GM18870 (cell line): ENCODE data around the gene NOPCHAP1.
"Not testable (repeated sequence)": the region's sequence is repeated elsewhere in the genome, so short reads cannot be mapped to it uniquely, and the experiment has no call there.

ENCODE experiments used
- ATAC-seq: cut with Tn5 transposase; IDR thresholded peaks from one replicate; pipeline ENCODE4 v1.9.1; 2021; ENCODE audit warnings: moderate library complexity; ENCODE audit not compliant: unreplicated experiment

NOPCHAP1 gene

DNA sequence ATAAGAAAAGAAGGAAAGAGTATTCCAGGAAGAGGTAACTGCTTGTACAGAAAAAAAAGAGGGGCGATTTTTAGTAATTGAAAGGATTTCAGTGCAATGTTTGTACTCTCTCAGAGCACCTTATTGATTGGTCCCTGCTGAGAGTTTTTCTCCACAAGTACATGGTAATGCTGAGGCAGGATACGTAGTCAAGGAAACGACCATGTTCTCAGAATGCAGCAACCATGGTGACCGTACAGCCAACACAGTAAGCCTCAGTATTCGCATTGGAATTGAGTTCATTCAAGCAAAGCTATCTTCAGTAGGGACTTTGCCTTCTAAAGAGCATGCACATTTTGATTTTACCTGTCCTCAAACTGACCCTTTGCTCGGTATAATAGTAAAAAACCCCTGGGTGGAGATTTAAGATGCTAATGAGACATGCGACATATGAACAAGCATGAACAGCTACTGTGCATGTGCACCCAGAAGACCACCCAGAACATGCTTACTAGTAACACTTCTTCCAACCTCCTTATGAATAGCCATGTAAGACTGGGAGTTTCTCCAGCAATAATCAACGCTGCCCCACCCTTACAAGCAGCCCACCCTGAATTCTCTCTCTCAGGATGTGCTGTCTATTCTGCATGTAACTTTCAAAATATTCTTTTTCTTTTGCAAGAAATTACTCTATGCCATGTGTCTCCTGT lies 21.8 kb upstream of the NOPCHAP1 start:
- no peak for ATAC-seq

DNA sequence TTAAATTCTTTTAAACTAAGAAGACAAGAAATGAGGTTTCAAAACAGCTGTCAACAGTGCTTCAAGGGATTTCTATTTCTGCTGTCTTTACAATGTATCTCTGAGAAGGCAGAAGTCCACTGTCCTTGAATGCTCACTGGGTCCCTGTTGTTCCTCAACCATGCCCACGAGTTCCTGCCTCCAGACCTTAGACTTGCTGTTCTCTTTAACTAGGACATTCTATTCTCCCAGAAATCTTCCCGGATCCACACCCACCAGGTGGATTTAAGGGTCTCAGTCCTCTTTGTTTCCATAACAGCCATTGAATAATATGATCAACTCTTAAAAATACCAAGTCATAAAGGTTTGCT lies 21.3 kb upstream of the NOPCHAP1 start:
- ATAC-seq: no peak

DNA sequence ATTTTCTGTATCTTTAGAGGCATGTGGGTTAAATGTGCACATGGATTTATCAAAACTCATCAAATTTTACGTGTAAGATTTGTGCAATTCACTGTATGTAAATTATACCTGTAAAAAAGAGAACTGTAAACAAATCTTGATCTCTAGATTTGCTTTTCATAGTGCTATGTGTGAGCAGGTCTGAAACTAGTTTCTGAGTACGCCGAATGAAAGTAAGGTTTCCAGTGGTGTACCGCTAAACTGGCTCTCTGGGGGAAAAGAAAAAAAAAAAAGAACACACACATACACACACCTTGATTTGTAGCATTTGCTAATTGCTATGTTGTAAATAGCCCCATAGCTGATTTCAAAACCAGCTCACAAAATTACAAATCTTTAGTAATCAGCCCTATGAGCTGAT lies 19.4 kb upstream of the NOPCHAP1 start:
- ATAC-seq: peak; percentile 87

DNA sequence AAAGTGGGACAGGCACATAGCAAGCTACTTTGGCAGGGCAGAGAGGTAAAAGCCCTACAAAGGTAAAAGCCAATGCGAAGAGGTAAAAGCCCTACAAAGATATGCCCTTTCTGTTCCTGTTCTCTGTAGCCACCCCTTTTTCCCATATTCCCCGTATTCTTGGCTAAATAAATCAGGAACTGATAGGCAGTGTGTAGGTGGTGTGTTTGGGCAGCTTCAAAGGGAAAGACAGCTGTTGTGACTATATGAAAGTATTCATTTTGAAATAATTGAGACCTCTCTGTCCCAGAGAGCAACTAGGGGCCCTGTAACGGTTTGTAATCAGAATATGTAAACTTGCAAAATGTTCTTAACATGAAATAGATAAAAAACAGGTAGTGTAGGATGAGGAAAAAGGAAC lies 16.8 kb upstream of the NOPCHAP1 start:
- ATAC-seq: no peak

DNA sequence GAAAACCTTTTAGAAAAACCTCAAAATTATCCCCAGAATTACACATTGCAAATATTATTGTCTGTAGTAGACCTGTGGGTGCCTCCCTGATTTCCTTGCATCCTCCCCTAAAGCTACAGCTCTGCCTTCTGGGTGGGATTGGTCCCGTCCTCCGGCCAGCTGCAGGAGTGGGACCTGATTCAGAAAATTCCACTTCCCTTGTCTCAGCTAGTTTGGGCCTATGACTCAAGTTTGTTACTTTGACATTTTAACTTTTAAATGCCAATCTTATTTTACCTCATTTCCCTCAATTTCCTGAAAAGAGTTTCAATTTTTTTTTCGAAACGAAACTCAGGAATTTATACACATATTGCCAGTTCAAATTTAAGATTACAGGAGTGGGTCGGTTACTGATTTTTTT lies 14.8 kb upstream of the NOPCHAP1 start:
- ATAC-seq: no peak

DNA sequence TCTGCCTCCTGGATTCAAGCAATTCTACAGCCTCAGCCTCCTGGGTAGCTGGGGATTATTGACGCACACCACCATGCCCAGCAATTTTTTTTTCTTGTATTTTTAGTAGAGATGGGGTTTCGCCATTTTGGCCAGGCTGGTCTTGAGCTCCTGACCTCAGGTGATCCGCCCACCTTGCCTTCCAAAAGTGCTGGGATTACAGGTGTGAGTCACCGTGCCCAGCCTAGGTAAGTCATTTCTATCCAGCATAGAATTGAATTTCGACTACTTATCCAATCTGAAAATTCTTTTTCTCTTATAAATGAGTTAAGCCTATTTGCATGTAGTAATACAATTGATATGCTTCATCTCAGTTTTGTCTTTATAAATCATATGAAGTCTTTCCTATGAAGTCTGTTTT lies 12.9 kb upstream of the NOPCHAP1 start:
- no peak for ATAC-seq

DNA sequence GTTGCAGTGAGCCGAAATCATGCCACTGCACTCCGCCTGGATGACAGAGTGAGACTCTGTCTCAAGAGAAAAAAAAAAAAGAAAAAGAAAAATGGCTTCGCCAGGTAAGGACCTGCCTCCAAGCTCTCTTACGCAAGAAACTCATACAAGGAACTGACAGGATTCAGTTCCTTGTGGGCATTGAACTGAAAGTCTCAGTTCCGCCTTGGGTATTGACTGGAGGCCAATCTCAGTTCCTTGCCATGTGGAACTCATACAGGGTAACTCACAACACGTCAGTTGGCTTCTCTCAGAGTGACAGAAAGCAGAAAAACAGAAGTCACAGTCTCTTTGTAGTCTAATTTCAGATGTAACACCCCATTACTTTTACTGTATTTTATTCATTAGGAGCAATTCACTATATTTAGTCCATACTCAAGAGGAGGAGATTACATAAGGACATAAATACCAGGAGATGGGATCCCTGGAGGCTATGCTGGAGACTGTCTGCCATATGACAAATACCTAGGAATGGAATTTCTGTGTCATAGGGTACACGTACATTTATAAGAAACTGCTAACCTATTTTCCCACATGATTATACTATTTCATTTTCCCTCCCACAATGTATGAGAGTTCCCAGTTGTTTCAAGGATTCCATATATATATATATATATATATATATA lies 11.4 kb upstream of the NOPCHAP1 start:
- ATAC-seq: peak; percentile 96

DNA sequence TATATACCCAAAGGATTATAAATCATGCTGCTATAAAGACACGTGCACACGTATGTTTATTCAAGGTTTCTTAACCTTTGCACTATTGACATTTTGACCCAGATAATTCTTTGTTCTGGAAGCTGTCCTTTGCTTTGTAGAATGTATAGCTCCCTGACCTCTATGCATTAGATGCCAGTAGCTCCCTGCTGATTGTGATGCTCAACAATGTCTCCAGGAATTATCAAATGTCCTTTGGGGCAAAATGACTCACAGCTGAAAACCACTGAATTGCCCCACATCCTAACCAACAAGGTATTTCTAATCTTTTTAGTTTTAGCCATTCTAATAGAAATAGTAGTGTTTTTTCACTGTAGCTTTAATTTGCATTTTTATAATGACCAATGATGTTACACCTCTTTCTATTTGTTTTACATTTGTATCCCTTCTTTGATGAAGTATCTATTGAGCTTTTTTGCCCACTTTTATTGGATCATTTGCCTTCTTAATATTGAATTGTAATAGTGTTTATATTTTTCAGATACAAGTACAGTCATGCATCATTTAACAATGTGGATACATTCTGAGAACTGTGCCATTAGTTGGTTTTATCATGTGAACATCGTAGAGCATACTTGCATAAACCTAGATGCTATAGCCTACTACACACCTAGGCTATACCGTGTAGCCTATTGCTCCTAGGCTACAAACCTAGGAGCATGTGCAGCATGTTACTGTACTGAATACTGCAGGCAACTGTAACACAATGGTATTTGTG lies 10.4 kb upstream of the NOPCHAP1 start:
- ATAC-seq: no peak

DNA sequence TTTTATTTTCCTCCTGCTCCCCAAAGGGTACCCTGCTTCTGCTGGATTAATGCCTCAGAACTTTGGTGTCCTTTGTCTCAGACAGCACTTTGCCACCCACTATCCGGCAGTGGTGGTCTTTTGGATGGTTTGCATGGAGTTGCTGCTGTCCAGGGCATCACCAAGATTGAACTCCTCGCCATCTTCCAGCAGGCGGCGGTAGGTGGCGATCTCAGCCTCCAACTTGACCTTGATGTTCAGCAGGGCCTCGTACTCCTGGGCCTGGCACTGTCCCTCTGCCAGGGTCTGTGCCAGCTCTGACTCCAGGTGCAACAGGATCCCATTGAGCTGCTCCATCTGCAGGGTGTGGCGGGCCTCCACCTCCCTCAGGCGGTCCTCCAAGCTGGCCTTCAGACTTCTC lies 9.4 kb upstream of the NOPCHAP1 start:
- ATAC-seq: no peak

DNA sequence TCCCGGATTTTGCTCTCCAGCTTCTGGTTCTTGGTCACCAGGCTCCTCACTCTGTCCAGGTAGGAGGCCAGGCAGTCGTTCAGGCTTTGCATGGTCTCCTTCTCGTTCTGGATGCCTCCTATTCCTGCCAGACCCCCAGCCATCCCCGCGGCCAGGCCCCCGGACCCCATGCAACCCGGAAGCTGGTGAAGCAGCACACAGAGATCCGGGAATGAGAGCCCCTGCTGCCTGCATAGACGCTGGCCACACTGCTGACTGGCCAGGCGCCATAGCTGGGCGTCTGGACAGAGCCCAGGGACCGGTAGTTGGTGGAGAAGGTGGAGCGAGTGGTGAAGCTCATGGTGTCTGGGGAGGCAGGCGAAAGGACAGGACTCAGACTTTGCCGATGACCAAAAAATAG lies 8.4 kb upstream of the NOPCHAP1 start:
- ATAC-seq: not testable (repeated sequence)

DNA sequence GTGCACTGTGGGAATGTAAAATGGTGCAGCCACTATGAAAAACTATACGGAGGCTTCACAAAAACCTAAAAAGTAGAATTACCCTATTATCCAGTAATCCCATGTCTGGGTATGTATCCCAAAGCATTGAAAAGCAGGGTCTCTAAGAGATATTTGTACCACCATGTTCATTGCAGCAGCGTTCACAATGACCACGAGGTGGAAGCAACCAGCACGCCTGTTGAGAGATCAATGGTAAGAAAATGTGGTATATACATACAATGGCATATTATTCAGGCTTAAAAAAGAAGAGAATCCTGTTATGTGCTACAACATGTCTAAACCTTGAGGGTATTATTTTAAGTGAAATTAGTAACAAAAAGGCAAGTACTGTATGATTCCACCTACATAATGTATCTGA lies 910 bp upstream of the NOPCHAP1 start:
- no peak for ATAC-seq

DNA sequence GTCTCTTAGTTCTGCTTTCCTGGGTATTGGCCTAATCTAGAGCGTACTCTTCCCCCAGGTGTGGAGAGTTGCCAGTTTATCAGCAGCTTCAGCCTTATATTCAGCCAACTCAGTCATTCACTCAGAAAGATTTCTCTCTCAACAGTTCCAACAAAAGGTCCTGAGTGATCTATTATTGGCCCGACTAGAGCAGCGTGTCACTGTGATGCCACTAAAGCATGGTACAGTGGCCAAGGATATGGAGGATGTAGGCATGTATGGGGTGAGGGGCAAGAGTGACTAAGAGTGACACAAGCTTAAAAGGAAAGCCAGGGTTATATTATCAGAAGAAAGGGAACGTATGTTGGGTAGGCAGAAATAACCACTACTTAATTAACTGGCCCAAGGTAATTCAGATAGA lies 4.8 kb downstream of the NOPCHAP1 start:
- ATAC-seq: no peak

DNA sequence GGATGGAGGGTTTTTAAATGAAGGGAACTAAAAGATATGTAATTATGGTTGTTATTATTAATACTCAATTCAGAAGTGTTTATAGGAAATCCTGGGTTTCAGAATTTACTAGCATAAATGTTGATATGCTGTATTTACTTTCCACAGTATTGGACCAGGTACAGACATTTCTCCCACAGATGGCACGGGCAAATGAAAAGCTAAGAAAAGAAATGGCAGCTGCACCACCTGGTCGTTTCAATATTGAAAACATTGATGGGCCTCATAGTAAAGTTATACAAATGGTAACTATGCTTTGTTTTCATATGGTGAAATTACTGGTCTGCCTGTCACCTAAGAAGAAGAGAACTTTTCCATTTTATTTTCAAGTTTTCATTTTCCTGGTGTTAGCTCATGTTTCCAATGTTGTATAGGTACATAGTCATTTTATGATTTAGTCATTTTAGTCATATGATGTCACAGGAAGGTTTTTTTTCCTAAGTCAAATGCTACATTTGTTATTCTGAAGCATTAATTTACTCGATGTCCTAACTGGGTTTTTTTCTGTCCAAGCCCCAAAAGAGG lies 5.5 kb downstream of the NOPCHAP1 start:
- no peak for ATAC-seq

DNA sequence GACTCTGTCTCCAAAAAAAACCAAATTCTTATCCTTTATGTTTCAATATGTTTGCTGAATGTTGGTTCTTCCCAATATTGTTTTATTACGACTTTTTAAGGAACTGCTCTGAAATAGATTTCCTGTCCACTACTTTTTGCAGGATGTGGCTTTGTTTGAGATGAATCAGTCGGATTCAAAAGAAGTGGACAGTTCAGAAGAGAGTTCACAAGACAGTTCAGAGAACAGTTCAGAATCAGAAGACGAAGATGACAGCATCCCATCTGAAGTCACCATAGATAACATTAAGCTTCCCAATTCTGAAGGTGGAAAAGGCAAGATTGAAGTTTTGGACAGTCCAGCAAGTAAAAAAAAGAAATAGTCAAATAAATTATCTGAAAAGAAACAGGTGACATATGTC lies 8.2 kb downstream of the NOPCHAP1 start:
- no peak for ATAC-seq

DNA sequence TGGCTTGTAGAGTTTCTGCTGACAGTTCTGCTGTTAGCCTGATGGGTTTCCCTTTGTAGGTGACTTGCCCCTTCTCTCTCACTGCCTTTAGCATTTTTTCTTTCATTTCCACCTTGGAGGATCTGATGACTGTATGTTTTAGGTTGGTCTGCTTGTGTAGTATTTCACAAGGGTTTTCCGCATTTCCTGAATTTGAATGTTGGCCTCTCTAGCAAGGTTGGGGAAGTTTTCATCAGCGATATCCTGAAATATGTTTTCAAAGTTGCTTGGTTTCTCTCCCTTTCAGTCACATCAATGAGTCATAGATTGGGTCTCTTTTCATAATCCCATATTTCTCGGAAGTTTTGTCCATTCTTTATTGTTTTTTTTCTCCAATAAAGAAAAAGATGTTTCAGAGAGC lies 11.4 kb downstream of the NOPCHAP1 start:
- ATAC-seq: no peak

DNA sequence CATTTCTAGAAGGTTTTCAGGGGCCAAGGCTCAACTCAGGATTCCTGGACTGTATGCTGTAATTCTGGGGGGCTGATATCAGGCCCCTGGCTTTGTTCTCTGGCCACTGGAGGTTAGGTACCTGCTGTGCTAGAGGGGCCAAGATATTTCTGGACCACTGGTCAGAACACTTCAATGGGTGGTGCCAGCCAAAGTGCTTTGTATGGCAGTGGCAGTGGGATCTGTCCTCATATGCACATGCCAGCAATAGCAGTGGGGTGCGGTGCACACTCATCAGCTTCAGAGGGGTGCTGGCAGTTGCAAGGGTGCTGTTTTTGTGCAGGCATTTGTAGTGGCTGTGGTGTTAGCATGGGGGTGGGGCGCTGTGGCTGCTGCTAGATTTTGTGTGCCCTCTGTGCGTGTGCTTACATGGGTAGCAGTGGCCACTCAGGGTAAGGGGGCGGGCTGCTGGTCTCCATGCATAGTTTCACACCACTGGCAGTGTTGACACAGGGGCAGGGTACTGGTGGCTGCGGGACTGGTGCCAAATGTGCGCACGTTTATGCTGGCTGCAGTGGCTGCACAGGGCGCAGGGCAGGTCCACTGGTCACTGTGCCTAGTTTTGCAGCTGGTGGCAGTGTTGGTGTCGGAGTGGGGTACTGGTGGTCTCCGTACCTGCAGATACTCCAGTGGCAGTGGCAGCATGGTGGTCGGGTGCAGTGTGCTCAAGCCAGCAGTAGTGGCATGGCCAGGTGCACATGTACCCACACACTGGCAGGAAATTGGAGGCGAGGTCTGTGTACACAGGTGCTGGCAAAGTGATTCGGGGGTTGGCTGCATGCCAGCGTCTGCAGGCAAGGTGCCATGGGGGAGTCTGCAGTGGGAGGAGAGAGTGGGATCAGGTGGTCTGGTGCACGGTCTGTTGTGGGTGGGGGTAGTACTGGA lies 12.6 kb downstream of the NOPCHAP1 start:
- ATAC-seq: no peak

DNA sequence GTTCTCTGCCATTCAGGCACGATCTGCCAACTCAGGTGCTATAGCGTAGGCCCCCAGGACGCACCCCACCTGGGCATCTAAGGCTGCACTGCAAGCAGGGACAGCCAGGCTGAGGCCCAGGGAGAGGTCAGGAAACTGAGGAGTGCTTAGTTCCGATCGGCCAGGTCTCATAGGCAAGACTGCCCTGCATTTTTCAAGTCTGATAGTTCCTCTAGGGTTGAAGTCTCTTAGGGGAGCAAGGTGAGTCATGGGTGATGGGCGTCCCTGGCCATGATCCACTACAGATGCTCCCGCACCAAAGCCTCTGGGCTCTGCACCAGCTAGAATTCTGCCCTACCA lies 13.2 kb downstream of the NOPCHAP1 start:
- ATAC-seq: no peak

DNA sequence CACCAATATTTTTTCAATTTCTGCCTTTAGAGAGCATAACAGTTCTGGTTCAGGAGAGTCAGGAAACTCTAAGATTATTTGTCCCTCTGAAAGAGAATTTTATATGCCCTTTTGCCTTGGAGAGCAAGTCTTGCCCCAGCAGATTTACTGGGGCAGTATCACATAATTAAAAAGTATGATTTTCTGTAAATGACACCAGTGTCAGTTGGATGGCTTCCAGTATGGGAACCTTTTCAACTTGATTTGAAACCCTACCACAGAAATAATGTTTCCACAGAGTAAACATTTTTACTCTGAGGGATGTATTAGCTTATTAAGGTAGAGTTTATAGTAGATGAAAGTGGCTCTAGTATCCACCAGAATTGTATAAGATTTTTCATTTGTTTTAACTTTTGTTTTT lies 15.4 kb downstream of the NOPCHAP1 start:
- no peak for ATAC-seq

DNA sequence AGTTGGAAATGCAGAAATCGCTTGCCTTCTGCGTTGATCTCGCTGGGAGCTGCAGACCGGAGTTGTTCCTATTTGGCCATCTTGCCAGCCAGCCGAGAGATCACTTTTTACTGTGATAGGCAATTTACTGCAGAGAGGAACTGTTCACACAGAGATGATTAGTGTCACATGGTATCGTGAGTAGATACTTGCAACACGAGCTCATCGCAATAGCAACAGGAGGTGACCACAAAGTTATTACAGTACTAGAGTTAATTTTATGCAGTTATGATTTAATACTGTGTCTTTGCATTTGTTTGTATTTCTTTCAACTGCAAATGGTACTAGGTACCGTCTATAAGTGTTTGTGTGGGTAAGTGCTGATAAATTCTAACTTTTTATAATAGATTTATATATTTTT lies 27.8 kb downstream of the NOPCHAP1 start:
- no peak for ATAC-seq

DNA sequence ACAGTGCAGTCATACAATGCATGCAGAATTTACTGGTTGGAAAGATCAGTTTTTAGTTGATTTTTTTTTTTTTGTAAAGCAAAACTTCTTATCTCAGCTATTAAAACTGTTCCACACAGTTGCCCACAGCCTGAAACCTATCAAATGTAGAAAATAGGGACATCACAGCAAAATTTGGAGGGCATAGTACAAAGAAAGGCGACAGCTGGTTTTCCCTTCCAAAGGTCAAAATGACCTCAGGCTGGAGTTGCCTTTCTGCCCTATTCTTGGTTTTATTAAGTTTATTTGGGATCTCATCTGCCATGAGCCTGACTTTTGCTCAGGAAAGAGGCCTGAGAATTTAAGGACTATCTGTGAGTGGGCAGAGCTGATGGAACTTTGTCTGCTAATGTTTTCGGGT lies 28.5 kb downstream of the NOPCHAP1 start:
- ATAC-seq: no peak

DNA sequence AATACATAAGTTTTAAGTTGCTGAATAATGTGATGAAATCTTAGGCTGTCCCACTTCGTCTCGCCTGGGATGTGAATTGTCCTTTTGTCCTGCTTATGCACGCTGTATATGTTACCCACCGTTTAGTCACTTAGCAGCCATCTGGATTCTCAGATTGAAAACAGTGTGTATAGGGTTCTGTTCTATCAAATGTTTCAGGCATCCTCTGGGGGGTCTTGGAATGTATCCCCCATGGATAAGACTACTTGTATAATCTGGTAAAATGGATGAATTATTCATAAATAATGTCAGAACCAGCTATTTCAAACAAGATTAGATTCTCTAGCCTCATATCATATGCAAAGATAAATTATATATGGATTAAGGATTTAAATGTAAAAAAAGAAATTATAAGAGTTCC lies 29.4 kb downstream of the NOPCHAP1 start:
- ATAC-seq: no peak
